Thoracic aorta (tissue), 2 donors: ENCODE results near the gene HNRNPUL1. TPM values are rescaled to one million over a fixed set of nuclear protein-coding genes. Genes with fewer than 3 reads are reported as not detected.
A peak's percentile ranks its signal among the peaks of the same experiment; 100 is the strongest.

Experiments used
- ATAC-seq: fragments of 150-250 bp; one replicate; pipeline ENCODE4 v1.8.0; 2017; ENCODE audit warnings: low read depth; ENCODE audit not compliant: insufficient number of reproducible peaks, low FRiP score
- DNase-seq: peaks from one replicate; pipeline ENCODE4 v3.0.0-alpha.2; 2020; ENCODE audit warnings: low spot score
- H3K27ac ChIP-seq, 2 donors: fragments of 200-600 bp; sonication (generic); 1 replicate in 1 of 2; 2 replicates in 1 of 2; pipeline ENCODE4 v1.5.1; 2016; ENCODE audit warnings: mild to moderate bottlenecking in 2 of 2, moderate library complexity in 2 of 2
- H3K27me3 ChIP-seq: fragments of 200-600 bp; sonication (generic); replicated peaks from 2 replicates; pipeline ENCODE4 v1.6.0; 2016; ENCODE audit warnings: mild to moderate bottlenecking; ENCODE audit not compliant: insufficient read depth
- H3K36me3 ChIP-seq: fragments of 200-600 bp; sonication (generic); one replicate; pipeline ENCODE4 v1.5.1; 2016
- H3K4me1 ChIP-seq, 2 donors: fragments of 200-600 bp; sonication (generic); 1 replicate in 1 of 2; 2 replicates in 1 of 2; pipeline versions ENCODE4 v1.5.1 to v1.6.0; 2016; ENCODE audit warnings: low read depth in 2 of 2, mild to moderate bottlenecking in 1 of 2; ENCODE audit not compliant: control insufficient read depth in 1 of 2
- H3K4me3 ChIP-seq: fragments of 200-600 bp; sonication (generic); 2 replicates; pipeline ENCODE4 v1.5.1; 2016; ENCODE audit warnings: mild to moderate bottlenecking
- H3K9me3 ChIP-seq: fragments of 200-600 bp; sonication (generic); 2 replicates; pipeline ENCODE4 v1.5.1; 2016
- CTCF ChIP-seq: fragments of 200-600 bp; sonication (generic); IDR thresholded peaks from one replicate; pipeline ENCODE4 v1.5.1; 2019; ENCODE audit warnings: antibody characterized with exemption
- total RNA-seq, 2 donors: library from RNA; depleted of rRNA; stranded (reverse); fragments of >200 nt; gene quantifications; one replicate each; pipeline versions ENCODE4 v1.1.0 to v1.2.3, GENCODE V29; 2016

The HNRNPUL1 gene
- total RNA-seq, 2 donors from 2014 or later, result 142 to 147 TPM

GRCh38 chr19:41219924-41220567 is 44.1 kb upstream of the HNRNPUL1 start:
- Histone ChIP-seq H3K4me1 (peaks cover 10 to 59% of the 10 kb centered on the region in 2 donors), H3K27ac (peak overlapping the region; percentile 92 to 95), H3K9me3 (no peaks in the 10 kb centered on the region), H3K27me3 (no peaks in the 10 kb centered on the region), H3K4me3 (peak overlapping the region; percentile 85), H3K36me3 (no peaks in the 10 kb centered on the region)
- DNase-seq (peak; percentile 49), ATAC-seq (no peak)
- TF ChIP-seq CTCF, result no peak

- H3K36me3 ChIP-seq, result no peaks in the 10 kb centered on the region
- peak overlapping the region; percentile 92 to 95 for H3K27ac ChIP-seq
- H3K4me3 ChIP-seq, result peak overlapping the region; percentile 85
- TF ChIP-seq CTCF, result no peak
- no peak for ATAC-seq
- DNase-seq, result no peak
- peaks cover 10 to 67% of the 10 kb centered on the region in 2 donors for H3K4me1 ChIP-seq
- no peaks in the 10 kb centered on the region for H3K9me3 ChIP-seq
- H3K27me3 ChIP-seq, result no peaks in the 10 kb centered on the region
These were observed 43.4 kb upstream of the HNRNPUL1 start for GRCh38 chr19:41220811-41221210.

- no peak for TF ChIP-seq CTCF
- H3K4me3 ChIP-seq, result no peak overlapping the region
- DNase-seq, result no peak
- H3K27ac ChIP-seq, result peak overlapping the region; percentile 92 to 95
- no peaks in the 10 kb centered on the region for H3K36me3 ChIP-seq
- no peaks in the 10 kb centered on the region for H3K27me3 ChIP-seq
- no peak for ATAC-seq
- no peaks in the 10 kb centered on the region for H3K9me3 ChIP-seq
- H3K4me1 ChIP-seq, result peaks cover 10 to 73% of the 10 kb centered on the region in 2 donors
These were observed 42.5 kb upstream of the HNRNPUL1 start for GRCh38 chr19:41221514-41222205.

- Histone ChIP-seq H3K27ac (peak overlapping the region; percentile 92 to 95), H3K9me3 (no peaks in the 10 kb centered on the region), H3K4me3 (no peak overlapping the region), H3K4me1 (peaks cover 10 to 79% of the 10 kb centered on the region in 2 donors), H3K27me3 (no peaks in the 10 kb centered on the region), H3K36me3 (no peaks in the 10 kb centered on the region)
- ATAC-seq (no peak), DNase-seq (no peak)
- TF ChIP-seq CTCF, result no peak
These were observed 41.9 kb upstream of the HNRNPUL1 start for GRCh38 chr19:41222240-41222639.

GRCh38 chr19:41223431-41224234 is 40.5 kb upstream of the HNRNPUL1 start:
- H3K4me1 ChIP-seq, result peaks cover 10 to 73% of the 10 kb centered on the region in 2 donors
- peak overlapping the region; percentile 5 for H3K4me3 ChIP-seq
- peak; percentile 53 for DNase-seq
- no peaks in the 10 kb centered on the region for H3K27me3 ChIP-seq
- peak overlapping the region; percentile 46 to 95 for H3K27ac ChIP-seq
- no peak for ATAC-seq
- H3K36me3 ChIP-seq, result no peaks in the 10 kb centered on the region
- no peaks in the 10 kb centered on the region for H3K9me3 ChIP-seq
- TF ChIP-seq CTCF, result no peak
